ENCODE measurements around the gene PDE3B.

The PDE3B gene

DNA sequence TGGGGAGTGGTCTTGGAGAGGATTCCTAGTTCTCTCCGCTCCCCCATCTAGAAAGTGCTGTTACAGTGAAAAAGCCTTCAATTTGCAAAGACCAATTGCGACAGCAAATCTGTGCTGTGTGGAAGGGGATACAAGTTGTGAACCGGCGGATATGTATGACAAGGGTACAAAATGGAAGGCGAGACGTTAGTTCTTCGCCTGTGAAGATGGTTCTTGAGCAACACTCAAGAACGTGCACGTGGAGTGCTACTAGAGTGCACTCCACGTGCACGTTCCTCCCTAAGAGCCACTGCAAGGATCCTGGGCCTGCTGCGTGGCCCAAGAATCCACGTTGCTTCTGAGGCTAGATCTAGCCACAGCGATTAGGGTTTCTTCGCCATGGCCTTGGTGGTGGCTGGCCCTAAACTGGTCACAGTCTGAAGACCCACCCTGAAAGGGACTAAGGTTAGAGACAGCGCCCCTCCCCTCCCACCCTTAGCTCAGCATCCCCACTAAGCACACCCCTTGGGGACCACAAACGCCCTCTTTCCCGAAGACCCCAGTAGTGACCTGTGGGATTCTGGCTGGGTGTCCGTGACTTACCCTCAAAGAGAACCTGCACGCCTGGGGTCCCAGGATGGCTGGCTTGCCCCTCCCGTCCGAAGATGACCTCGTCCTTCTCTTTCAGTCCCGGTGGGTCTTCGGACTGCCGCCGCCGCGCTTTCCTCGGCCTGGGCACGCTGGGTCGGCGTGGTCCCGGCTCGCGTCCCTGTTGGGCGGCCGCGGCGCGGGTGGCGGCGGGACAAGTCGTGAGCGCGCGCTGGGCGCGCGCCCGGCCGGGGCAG, 519 bp upstream of the PDE3B start:
- peak overlapping the region; percentile 94 for H3K27ac ChIP-seq
- TF ChIP-seq, protein P1, sequence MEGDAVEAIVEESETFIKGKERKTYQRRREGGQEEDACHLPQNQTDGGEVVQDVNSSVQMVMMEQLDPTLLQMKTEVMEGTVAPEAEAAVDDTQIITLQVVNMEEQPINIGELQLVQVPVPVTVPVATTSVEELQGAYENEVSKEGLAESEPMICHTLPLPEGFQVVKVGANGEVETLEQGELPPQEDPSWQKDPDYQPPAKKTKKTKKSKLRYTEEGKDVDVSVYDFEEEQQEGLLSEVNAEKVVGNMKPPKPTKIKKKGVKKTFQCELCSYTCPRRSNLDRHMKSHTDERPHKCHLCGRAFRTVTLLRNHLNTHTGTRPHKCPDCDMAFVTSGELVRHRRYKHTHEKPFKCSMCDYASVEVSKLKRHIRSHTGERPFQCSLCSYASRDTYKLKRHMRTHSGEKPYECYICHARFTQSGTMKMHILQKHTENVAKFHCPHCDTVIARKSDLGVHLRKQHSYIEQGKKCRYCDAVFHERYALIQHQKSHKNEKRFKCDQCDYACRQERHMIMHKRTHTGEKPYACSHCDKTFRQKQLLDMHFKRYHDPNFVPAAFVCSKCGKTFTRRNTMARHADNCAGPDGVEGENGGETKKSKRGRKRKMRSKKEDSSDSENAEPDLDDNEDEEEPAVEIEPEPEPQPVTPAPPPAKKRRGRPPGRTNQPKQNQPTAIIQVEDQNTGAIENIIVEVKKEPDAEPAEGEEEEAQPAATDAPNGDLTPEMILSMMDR (conservative IDR thresholded peaks at IDR 0.05), result no peak

- H3K27ac ChIP-seq, result peak overlapping the region; percentile 94
Measured at GRCh38 chr11:14644226-14645014, 816 bp downstream of the PDE3B start.

GRCh38 chr11:14645015-14645912, 1.7 kb downstream of the PDE3B start:
- TF ChIP-seq, protein P1 (conservative IDR thresholded peaks at IDR 0.05), result no peak
- H3K27ac ChIP-seq, result peak overlapping the region; percentile 94

More at GRCh38 chr11:14644226-14645014, 816 bp downstream of the PDE3B start:
- TF ChIP-seq, protein P1 (conservative IDR thresholded peaks at IDR 0.05), result peak; percentile 20

DNA sequence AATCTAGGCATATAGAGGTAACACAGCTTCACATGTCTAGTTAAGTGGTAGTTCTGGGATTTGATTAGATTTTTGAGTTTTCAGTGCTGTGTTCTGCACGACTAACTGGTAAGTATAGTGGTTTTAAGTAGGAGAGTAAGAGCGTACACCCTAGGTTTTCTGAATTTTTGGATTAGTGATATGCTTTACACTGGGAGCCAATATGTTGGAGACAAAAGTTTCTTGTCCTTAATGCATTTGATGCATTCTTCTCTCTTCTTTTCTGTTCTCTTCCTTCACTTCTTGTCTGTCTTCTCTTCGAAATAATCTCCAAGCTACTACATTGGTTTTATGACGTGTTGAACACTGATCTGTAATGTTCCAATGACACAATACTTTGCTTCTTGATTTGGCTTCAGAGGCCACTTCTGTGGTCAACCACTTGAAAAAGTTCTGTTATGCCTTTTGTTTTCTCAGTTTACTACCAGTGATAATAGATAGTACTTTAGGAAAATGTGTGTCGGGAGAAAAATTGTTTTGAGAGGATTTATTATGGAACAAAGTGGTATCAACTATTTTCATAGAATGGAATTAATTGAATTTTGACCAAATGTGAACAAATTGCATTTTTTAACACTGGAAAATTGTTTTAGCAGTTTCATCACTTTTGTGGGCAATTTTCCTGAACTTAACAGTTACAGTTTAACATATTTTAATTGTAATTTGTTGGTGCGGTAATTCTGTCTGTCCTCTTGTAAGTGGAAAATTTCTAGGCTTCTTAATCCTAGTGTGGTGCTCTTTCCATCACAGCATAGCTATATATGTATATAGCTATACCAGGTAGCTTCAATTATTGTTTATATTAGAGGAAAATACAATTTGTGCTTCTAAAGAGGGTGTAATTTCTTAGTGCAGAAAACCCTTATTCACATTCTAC, 2.6 kb downstream of the PDE3B start:
- TF ChIP-seq, protein P1 (conservative IDR thresholded peaks at IDR 0.05), result no peak
- H3K27ac ChIP-seq, result peak overlapping the region; percentile 94

DNA sequence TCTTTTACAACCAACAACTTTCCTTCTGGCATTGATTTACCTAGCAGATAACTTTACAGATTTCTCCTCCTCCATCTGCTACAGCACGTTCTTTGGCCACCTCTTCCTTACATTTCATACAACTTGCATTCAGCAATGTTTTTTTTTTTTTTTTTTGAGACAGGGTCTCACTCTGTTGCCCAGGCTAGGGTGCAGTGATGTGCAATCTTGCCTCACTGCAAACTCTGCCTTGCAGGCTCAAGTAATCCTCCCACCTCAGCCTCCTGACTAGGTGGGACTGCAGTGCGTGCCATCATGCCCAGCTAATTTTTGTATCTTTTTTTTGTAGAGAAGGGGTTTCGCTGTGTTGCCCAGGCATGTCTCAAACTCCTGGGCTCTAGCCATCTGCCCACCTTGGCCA, 6.5 kb downstream of the PDE3B start:
- TF ChIP-seq, protein P1 (conservative IDR thresholded peaks at IDR 0.05), result no peak
- no peak overlapping the region for H3K27ac ChIP-seq

GRCh38 chr11:14653090-14653489, 9.5 kb downstream of the PDE3B start:
- H3K27ac ChIP-seq, result no peak overlapping the region
- TF ChIP-seq, protein P1 (conservative IDR thresholded peaks at IDR 0.05), result no peak

All from VCaP (cell line).